ENCODE data around the gene TYR.
"Not testable (repeated sequence)": the region's sequence is repeated elsewhere in the genome, so short reads cannot be mapped to it uniquely, and the experiment has no call there.

- not testable (repeated sequence) for TF ChIP-seq CTCF, POLR2A (IDR thresholded peaks at IDR 0.05)
Observed at GRCh38 chr11:89340450-89340849, 162.8 kb downstream of the TYR start.
